Endometrium (tissue), 2 donors: Measurements from ENCODE around the gene RAB44.
"Not testable (repeated sequence)": the region's sequence is repeated elsewhere in the genome, so short reads cannot be mapped to it uniquely, and the experiment has no call there.

Experiments used
- FAIRE-seq: peaks from 2 replicates; lab custom pipeline; 2012; peaks lifted over from hg19 to GRCh38; lab: Jason Lieb, UNC
- donor health status: control.
- donor health status: control.

RAB44 gene

DNA sequence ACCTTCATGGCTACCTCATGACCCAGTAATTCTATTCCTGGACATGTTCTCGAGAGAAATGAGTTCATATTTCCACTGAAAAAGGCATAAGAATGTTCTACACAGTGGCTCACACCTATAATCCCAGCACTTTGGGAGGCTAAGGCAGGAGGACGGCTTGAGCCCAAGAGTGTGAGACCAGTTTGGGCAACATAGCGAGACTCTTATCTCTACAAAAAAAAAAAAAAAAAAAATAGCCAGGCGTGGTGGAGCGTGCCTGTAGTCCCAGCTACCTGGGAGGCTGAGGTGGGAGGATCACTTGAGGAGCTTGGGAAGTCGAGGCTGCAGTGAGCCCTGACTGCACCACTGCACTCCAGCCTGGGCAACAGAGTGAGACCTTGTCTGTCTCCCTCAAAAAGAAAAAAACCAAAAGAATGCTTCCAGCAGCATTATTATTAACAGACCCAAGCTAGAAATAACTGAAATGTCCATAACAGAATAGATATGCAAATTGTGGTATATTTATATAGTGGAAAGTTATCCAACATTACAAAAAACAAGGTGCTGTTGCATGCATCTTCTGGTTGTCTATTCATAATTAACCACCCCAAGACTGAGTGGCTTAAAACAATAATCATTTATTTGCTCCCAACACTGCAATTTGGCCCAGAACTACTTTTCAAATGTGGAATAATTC lies 9.4 kb upstream of the RAB44 start:
- FAIRE-seq, result no peak

DNA sequence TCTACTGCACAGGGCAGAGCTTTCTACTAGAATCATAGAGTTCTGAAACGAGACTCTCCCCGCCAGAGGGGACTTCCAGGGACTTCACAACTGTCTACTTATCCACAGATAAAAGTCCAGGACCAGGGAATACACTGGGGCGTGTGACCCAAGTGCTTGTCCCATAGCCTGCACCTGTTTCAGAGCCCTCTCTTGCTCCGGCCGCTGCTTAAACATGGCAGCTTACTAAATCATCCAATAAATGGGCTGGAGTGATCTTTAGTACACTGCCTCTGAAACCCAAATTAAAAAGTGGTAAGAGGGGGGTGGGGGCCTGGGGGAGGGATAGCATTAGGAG lies 8.9 kb upstream of the RAB44 start:
- FAIRE-seq, result no peak

DNA sequence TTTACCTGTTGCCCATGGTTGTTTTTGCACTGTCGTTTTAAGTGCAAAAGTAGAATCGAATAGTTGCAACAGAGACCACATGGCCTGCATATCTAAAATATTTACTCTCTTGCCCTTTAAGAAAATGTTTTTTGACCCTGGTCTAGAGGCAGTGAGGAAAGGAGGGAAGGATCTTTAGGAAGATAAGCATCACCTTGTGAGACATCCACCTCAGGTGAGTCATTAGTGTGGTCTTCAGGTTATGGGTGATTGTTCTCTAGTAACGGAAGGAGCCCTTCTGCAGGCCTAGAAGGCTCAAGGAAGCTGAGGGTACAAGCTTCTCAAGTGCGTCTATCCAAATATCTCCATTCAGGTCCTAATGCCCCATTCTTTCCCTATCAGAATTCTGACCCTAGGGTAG lies 6.6 kb upstream of the RAB44 start:
- no peak for FAIRE-seq

DNA sequence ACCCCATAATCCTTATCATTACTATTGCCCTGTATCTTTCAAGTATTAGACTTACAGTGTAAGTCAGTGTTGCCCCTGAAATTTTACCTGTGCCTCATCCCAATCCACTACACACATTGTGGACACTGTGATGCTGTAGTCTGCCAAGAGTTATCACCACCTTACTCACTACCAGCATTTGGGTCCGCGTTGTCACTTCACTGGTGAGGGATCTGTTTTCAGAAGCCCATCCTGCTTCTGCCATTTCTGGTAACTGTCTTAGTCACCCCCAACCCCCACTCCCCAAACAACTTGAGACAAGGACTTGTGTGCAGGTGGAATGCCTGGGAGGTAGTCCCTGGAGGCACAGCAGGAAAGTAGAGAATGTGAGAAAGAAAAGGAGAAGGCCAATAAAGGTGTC lies 6.0 kb upstream of the RAB44 start:
- FAIRE-seq, result no peak

DNA sequence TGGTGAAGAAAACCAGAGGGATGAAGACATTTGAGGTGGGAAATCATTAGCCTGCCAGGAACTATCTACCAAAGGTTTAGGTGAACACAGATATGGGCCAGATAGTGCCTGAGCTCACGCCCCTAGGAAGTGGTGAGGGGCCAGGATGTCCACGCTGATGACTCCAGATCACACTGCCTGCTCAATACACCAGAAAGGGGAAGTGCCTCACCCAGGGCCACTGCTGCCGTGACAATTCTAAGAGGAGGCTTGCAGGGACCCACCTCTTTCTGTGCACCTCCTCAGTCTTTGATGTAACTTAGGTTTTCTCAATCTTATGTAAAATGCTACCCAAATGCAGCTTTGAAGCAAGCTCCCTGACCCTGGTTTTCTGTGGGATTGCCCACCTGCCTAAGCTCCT lies 5.4 kb upstream of the RAB44 start:
- FAIRE-seq, result no peak

DNA sequence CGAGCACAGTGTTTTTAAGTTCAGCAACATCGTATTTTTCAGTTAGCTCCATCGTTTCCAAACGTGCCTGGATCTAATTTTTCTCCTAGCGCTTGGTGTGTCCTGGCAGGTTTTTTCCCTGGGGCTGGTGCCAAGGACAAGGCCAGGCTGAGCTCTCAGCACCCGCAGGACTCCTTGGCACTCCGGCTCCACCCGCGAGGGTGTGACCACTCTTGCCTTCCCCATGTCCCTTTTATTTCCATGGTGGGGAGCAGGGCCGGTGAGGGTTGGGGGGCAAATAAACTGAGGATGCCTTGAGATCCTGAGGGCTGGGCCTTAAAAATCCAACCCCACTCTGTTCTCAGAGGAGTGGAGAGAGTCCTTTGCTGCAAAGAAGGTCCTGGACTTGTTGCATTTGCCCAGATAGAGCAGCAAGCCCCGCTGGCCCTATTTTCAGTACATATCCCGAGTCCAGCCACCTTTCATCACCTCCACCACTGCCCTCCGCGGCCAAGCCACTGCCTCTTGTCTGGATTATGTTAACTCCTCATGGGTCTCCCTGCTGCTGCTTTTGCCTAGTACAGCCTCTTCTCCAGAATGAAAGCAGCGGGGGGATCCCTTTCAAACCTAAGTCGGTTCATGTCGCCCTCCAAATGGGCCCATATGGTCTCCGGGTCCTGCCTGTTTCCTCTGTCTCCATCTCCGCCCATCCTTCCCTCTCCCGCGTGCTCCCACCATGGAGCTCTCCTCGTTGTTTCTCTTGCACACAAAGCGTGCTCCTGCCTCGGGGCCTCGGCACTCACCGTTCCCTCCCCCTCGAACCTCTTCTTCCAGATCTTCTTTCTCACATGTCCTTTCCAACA lies 4.5 kb upstream of the RAB44 start:
- no peak for FAIRE-seq

DNA sequence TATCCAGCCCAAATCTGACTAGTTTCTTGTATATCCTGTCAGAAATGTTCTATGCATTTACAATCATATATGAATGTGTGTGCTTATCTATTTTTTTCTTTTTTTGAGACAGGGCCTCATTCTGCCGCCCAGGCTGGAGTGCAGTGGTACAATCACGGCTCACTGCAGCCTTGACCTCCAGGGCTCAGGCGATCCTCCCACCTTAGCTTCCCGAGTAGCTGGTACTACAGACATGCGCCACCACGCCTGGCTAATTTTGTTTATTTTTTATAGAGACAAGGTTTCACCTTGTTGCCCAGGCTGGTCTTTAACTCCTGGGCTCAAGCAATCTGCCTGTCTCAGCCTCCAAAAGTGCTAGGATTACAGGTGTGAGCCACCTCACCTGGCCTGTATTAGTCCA lies 3.0 kb upstream of the RAB44 start:
- no peak for FAIRE-seq

DNA sequence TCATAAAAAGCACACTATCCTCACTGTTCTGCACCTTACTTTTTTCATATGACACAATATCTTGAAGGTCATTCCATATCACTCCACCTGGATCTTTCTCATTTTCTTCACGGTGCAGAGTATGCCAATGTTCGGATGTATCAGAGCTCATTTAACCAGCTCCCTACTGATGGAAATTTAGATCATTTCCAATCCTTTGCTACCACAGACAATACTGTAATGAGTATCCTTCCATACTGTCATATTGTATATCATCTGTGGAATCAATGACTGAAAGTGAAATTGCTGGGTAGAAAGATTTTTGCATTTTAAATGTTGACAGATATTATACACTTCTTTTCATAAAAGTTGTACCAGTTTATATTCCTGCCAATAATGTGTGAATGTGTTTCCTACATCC lies 2.2 kb upstream of the RAB44 start:
- no peak for FAIRE-seq

DNA sequence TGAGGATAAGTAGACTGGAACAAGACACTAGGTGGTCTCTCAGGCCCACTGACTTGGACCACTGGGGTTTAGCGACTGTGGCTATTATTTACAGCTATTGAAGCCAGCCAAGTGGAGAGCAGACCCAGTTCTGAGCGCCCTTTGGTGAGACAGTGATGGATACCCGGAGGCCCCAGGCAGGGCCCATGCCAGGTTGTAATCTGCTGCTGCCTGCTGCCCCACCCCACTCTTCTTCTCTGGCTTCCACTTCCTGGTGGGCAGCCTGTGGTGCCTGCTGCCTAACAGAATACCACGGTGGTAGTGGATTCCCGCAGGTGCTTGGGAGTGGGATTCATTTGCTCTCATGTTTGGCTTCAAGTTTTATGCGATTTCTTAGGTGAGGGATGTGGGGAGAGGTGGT lies 570 bp downstream of the RAB44 start:
- FAIRE-seq, result no peak

DNA sequence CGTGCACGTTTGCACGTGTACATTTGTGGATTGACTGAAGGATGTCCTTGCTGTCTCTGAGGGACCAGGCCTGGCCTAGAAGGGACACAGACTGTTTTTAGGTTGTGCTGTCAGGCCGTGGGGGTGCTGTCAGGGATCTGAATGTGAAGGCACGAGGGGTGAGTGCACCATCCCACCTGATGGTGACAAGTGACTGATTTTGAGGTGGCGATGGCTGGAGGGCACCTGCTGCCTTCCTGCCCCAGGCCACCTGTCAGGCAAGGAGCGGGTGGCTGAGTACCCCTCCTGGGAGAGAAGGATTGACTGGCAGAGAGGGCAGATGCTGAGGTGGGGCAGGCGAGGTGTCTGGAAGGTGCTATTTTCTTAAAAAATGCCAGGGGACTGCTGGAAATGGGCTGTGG lies 1.2 kb downstream of the RAB44 start:
- no peak for FAIRE-seq

DNA sequence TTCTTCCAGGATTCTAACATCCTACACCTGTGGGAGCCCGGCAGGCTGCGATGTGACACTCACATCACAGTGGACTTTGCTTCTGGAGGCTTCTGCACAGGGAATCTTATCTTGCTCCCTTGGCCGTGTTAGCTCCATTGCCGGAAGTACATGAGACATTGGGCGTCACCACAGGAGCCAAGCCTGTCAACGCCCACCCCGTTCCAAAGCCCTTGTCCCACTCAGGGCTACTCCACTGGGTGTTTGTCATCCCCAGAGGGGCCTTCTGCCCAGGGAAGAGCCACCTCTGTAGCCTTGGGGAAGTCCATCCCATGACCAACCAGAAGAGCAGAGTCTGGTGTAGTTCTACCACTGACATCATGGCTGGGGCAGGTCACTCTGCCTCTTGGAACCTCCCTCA lies 1.7 kb downstream of the RAB44 start:
- no peak for FAIRE-seq

DNA sequence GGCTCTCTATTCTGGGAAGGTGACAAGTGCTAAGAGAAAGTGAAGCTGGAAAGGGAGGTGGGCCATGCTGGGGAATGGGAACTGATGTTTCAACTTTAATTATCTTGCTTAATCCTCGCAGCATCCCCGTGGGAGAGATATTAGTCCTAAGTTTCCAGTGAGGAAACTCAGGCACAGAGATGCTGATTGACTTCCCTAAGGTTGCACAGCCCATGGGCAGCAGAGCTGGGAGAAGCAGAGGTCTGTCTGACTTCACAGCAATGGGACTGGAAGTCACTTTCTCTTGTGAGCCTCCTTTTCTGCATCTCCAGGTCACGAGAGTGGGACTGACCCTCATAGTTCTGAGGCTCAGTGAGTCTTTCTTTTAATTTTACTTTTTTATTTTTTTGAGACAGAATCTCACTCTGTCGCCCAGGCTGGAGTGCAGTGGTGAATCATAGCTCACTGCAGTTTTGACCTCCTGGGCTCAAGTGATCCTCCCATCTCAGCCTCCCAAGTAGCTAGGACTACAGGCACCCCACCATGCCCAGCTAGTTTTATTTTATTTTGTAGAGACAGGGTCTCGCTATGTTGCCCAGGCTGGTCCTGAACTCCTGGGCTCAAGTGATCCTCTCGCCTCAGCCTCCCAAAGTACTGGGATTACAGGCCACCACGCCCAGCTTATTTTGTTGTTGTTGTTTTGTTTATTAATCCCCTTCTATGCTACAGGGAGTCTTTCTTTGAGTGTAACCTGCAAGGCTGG lies 2.6 kb downstream of the RAB44 start:
- FAIRE-seq, result no peak

DNA sequence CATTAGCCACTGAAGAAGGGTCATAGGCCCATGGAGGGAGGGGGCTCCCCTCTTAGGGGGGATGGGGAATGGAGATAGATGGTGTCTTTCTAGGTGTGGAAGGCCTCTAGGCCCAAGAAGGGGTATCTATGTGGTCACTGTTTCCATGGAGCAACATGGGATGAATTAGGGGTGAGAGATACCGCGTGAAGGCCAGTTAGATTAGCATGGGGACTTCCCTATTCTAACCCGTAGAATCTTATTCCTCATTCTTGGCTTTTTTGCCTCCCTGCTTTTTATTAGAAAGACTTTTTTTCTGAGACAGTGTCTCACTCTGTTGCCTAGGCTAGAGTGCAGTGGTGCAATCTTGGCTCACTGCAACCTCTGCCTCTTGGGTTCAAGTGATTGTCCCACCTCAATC lies 3.2 kb downstream of the RAB44 start:
- FAIRE-seq, result no peak

DNA sequence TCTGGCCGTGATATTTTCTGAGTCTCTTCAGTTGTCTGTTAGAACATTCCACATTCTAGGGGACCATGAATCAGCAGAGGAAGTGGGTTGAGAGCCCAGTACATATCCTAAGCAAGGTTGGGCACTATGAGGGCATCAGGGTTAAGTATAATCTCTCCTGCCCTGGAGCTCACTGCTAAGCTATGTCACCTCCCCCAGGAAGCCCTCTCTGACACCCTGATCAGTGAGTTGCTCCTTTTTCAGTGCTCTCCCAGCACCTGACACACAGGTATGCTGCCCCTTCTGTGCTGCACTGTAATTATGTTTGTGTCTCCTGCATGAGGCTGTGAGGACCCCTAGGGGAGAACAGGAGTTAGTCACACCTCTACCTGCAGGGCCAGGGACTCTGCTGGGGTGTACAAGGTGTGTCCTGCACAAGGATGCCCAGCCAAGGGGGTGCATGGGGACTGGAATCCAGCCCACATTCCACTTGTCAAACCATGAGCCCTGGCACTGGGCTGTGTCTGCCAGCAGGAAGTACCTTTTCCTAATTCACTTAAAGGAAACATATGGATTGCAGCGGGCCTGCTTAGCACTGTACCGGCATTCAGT lies 3.9 kb downstream of the RAB44 start:
- FAIRE-seq, result no peak

DNA sequence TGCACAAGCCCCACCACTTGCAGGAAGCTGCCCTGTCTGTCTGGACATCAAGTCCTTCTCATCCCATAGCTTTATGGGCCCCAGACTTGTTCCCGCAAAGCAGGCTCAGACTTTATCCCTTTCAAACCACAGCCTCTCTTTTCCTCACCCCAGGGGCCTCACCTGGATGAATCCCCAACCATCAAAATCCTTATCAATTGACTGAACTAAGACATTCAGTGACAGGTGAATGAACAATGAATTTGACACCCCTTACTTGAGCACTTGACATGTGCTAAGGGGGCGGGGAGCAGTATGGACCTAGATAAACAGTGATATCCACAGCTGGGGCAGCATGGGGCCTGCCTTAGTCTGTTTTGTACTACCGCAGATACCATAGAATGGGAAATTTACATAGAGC lies 5.0 kb downstream of the RAB44 start:
- no peak for FAIRE-seq

DNA sequence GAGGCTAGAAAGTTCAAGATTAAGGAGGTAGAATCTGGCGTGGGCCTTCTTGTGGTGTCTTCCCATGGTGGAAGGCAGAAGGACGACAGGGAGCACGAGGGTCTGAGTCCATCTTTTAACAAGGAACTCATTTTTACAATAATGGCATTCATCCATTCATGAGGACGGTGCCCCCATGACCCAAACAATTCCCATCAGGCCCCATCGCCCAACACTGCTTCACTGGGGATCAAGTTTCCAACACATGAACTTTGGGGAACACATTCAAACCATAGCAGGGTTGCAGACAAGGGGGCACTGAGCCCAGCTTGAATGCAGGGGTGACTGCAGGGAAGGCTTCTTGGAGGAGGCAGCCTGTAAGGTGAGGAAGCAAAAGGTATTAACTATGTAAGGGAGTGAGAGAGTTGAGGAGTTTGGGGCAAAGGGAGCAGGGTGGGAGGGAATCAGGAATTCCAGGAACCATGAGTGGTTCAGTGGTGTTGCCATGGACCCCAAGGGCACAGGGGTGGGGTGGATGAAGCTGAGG lies 5.5 kb downstream of the RAB44 start:
- FAIRE-seq, result no peak

DNA sequence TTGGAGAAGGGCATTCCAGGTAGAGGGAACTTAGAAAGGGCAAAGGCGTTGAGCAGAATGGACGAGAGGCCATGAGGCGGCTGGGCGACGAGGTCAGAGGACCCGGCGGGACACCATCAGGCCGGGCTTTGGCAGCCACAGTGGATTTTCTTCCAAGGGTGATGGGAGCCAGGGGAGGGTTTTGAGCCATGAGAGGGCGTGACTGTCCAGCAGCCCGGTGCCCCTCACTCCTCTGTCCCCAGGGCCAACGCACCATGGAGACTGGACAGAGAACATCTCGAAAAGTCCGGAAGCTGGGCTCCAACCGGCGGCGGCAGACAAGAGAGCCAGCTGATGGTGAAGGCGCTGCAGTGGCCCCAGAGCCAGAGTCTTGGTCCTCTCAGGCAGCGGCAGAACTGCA lies 6.4 kb downstream of the RAB44 start:
- FAIRE-seq, result no peak

DNA sequence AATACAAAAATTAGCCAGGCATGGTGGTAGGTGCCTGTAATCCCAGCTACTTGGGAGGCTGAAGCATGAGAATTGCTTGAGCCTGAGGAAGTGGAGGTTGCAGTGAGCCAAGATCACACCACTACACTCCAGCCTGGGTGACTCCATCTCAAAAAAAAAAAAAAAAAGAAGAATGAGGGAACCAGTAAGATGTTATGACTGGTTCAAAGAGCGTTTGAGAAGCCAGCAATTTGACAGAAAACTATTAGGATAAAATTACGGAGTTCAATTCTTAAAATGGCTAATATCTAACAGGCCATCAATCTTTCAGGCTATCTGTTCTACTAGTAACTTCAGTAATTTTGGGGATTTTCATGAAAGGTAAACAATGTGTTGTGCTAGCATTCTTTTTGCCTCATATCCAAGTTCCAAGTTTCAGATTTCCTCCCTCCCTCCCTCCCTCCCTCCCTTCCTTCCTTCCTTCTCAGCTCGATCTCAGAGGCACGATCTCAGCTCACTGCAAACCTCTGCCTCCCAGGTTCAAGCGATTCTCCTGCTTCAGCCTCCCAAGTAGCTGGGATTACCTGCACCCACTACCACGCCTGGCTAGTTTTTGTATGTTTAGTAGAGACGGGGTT lies 7.4 kb downstream of the RAB44 start:
- FAIRE-seq, result not testable (repeated sequence)

DNA sequence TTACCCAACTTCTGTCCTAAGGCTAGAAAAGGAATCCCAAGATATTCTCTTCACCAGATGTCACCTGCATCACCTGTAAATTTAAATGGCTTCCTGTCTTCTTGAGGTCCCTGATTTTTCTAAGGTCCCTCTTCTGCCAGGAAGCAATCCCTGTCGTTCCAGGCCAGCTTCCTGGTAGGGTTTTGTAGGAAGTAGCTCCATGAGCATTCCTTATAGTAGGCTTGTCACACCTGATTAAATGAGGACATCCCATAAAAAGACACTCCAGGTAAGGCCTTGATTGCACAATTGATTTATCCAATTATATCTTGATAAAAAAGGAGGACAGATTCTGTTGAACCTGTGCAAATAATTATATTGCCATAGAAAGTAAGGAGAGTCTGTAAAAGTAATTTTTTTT lies 8.7 kb downstream of the RAB44 start:
- FAIRE-seq, result no peak

DNA sequence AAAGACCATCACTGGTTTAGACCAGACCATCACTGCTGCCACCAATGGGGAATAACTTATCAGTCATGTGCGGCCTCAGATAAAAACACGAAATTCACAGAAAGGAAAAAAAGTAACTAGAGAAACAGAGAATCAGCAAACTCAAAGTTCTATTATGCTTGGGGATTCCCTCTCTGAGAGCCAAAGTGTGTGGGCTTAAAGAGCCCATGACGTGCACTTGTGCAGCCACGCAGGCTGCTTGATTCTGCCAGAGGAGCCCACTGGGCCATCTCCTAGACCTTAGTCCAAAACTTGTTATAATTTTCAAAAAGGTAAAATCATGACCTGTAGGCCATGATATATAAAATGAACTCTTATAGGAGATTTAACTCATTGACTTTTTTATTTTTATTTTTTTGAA lies 15.2 kb downstream of the RAB44 start:
- FAIRE-seq, result no peak

DNA sequence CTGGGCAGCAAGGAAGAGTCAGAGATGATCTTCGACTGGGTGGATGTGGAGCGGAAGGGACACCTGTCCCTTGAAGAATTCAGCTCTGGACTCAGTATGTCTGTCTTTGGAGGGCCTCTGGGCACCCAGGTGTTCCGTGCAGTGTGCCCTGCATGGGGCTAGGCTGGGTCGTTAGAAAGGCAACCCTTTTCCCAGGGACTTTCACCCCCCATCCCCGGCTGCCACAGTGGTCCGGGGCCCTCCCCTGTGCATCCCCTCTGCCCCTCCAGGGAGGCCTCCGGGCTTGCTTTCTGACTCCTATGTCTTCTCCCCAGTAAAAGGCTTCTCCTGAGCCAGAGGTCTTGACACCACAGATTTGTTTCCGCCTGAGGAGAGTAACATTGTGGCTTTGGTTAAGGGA lies 16.2 kb downstream of the RAB44 start:
- no peak for FAIRE-seq

DNA sequence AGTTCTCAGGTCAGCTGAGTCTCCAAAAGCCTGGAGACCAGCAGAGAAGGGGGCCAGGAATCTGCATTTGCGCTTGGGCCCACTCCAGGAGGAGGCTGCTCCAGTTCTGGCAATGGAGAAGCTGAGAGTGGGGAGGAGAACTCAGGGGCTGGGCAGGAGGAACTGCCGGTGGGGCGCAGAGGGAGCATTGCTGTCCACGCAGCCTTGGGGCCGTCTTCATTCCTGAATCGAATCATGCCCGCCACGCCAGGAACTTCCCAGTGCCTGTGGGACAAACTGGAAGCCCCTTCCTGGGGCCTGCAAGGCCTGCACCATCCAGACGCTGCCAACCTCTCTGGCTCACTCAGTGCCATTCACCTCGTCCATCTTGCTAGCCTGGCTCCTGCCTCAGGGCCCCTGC lies 16.9 kb downstream of the RAB44 start:
- no peak for FAIRE-seq
